CD4-positive, alpha-beta memory T cell (primary cell): ENCODE data around the gene AGAP1. TPM values are rescaled to one million over a fixed set of nuclear protein-coding genes. Genes with fewer than 3 reads are reported as not detected.
A peak's percentile ranks its signal among the peaks of the same experiment; 100 is the strongest.

Experiments
- CTCF ChIA-PET: fragments of 350-600 bp; sonication (Branson Sonifier 250); formaldehyde crosslinking; loops from one replicate; lab custom pipeline; 2021; ENCODE audit warnings: inconsistent platforms; ENCODE audit not compliant: partially characterized antibody; lab: Charles Lee
- POLR2A ChIA-PET: fragments of 350-600 bp; sonication (Branson Sonifier 250); formaldehyde crosslinking; loops from one replicate; lab custom pipeline; 2021; ENCODE audit not compliant: partially characterized antibody; lab: Charles Lee
- DNase-seq, 5 donors: peaks; one replicate each; pipeline versions ENCODE4 v3.0.0 to v3.0.0-alpha.2; 2020 to 2022; ENCODE audit warnings: mixed read lengths in 1 of 5
- H3K27ac ChIP-seq: one replicate; pipeline ENCODE4 v1.7.0; 2013; ENCODE audit warnings: low read depth, low read length
- H3K27me3 ChIP-seq: 2 replicates; pipeline ENCODE4 v1.7.0; 2013; ENCODE audit warnings: mild to moderate bottlenecking, low read length, moderate library complexity; ENCODE audit not compliant: insufficient read depth
- H3K36me3 ChIP-seq: 2 replicates; pipeline ENCODE4 v1.7.0; 2013; ENCODE audit warnings: mild to moderate bottlenecking, low read length, moderate library complexity; ENCODE audit not compliant: insufficient read depth
- H3K4me1 ChIP-seq: 2 replicates; pipeline ENCODE4 v1.7.0; 2013; ENCODE audit warnings: mild to moderate bottlenecking, low read length, moderate library complexity; ENCODE audit not compliant: insufficient read depth
- H3K4me3 ChIP-seq, 2 donors: one replicate each; pipeline ENCODE4 v1.7.0; 2013; ENCODE audit warnings: low read length in 2 of 2, mild to moderate bottlenecking in 1 of 2
- H3K9me3 ChIP-seq, 2 donors: one replicate each; pipeline ENCODE4 v1.7.0; 2013; ENCODE audit warnings: low read length in 2 of 2, control low read depth in 1 of 2; ENCODE audit not compliant: control insufficient read depth in 1 of 2
- H3K27ac Mint-ChIP-seq, 7 donors: one replicate each; pipeline ENCODE4 v1.8.0; 2020 to 2021; ENCODE audit warnings: mixed read lengths in 7 of 7, mild to moderate bottlenecking in 6 of 7, inconsistent platforms in 3 of 7, moderate library complexity in 3 of 7
- H3K27me3 Mint-ChIP-seq, 2 donors: one replicate each; pipeline ENCODE4 v1.8.0; 2020 to 2021; ENCODE audit warnings: mixed read lengths in 2 of 2
- H3K36me3 Mint-ChIP-seq, 2 donors: one replicate each; pipeline ENCODE4 v1.8.0; 2020 to 2021; ENCODE audit warnings: mixed read lengths in 2 of 2, inconsistent platforms in 1 of 2, mild to moderate bottlenecking in 1 of 2
- H3K4me1 Mint-ChIP-seq, 4 donors: one replicate each; pipeline ENCODE4 v1.8.0; 2020 to 2021; ENCODE audit warnings: mixed read lengths in 4 of 4, mild to moderate bottlenecking in 1 of 4
- H3K4me3 Mint-ChIP-seq, 8 donors: one replicate each; pipeline ENCODE4 v1.8.0; 2020 to 2021; ENCODE audit warnings: mixed read lengths in 8 of 8, mild to moderate bottlenecking in 7 of 8, moderate library complexity in 6 of 8, inconsistent platforms in 3 of 8
- H3K9me3 Mint-ChIP-seq, 8 donors: one replicate each; pipeline ENCODE4 v1.8.0; 2020 to 2021; ENCODE audit warnings: mixed read lengths in 8 of 8, mild to moderate bottlenecking in 5 of 8, inconsistent platforms in 3 of 8, moderate library complexity in 1 of 8
- intact Hi-C: fragments of 100-400 bp; cut with micrococcal nuclease; formaldehyde crosslinking; loops from one replicate; pipeline ENCODE4 v1.15.1; 2023
- polyA plus RNA-seq, 2 donors: library from polyadenylated mRNA; unstranded; fragments of 300-500 nt; fragmentation: Illumina TruSeq; gene quantifications; one replicate each; pipeline ENCODE4 v1.2.3, GENCODE V29; 2021
- total RNA-seq, 2 experiments: library from RNA; stranded (reverse); gene quantifications; one replicate each; pipeline ENCODE4 v1.2.3, GENCODE V29; 2021

The AGAP1 gene
- total and polyA plus RNA-seq, 4 experiments from 2014 or later = 0.24 to 2.9 (median 1.9) TPM

- H3K27me3 Mint-ChIP-seq = peaks cover 13 to 15% of the 10 kb centered on the region in 2 donors
- no peak overlapping the region for H3K27ac ChIP-seq
- peaks cover 0 to 2% (median 0%) of the 10 kb centered on the region in 4 donors for H3K4me1 Mint-ChIP-seq
- H3K36me3 ChIP-seq = no peaks in the 10 kb centered on the region
- H3K27ac Mint-ChIP-seq = no peak overlapping the region
- H3K9me3 ChIP-seq = no peaks in the 10 kb centered on the region
- POLR2A ChIA-PET = no interaction called here
- no peak for DNase-seq
- CTCF ChIA-PET = interaction anchor here (0.7 kb wide), 1 partner anchor 8 kb away, joined by 3 read pairs; no protein-coding TSS in a partner anchor
- H3K4me3 Mint-ChIP-seq = no peak overlapping the region
- no peaks in the 10 kb centered on the region for H3K4me1 ChIP-seq
- intact Hi-C loops = no loop called here
- no peak overlapping the region for H3K4me3 ChIP-seq
- H3K9me3 Mint-ChIP-seq = peaks cover 0 to 2% (median 0%) of the 10 kb centered on the region in 8 donors
- H3K36me3 Mint-ChIP-seq = no peaks in the 10 kb centered on the region
- H3K27me3 ChIP-seq = no peaks in the 10 kb centered on the region
Observed at GRCh38 chr2:235613649-235614048, 119.8 kb downstream of the AGAP1 start.

GRCh38 chr2:235614176-235614860 is 120.5 kb downstream of the AGAP1 start:
- no peak overlapping the region for H3K4me3 Mint-ChIP-seq
- H3K27me3 ChIP-seq = no peaks in the 10 kb centered on the region
- peaks cover 7 to 11% of the 10 kb centered on the region in 2 donors for H3K27me3 Mint-ChIP-seq
- H3K36me3 Mint-ChIP-seq = no peaks in the 10 kb centered on the region
- H3K27ac Mint-ChIP-seq = no peak overlapping the region
- no peak overlapping the region for H3K4me3 ChIP-seq
- H3K36me3 ChIP-seq = no peaks in the 10 kb centered on the region
- ChIA-PET POLR2A (no interaction called here), CTCF (interaction anchor here (1.1 kb wide), 1 partner anchor 21 kb away, joined by 3 read pairs; no protein-coding TSS in a partner anchor)
- H3K4me1 ChIP-seq = no peaks in the 10 kb centered on the region
- intact Hi-C loops = no loop called here
- H3K9me3 ChIP-seq = no peaks in the 10 kb centered on the region
- peaks cover 0 to 2% (median 0%) of the 10 kb centered on the region in 4 donors for H3K4me1 Mint-ChIP-seq
- no peak overlapping the region for H3K27ac ChIP-seq
- DNase-seq = no peak
- H3K9me3 Mint-ChIP-seq = peaks cover 0 to 2% (median 0%) of the 10 kb centered on the region in 8 donors

- Mint-ChIP-seq H3K27me3 (peaks cover 7 to 11% of the 10 kb centered on the region in 2 donors), H3K4me3 (no peak overlapping the region), H3K4me1 (peaks cover 0 to 2% (median 0%) of the 10 kb centered on the region in 4 donors), H3K9me3 (peaks cover 0 to 2% (median 0%) of the 10 kb centered on the region in 8 donors), H3K27ac (peak overlapping the region in 1 of 7 donors; percentile 43), H3K36me3 (no peaks in the 10 kb centered on the region)
- no peaks in the 10 kb centered on the region for H3K27me3 ChIP-seq
- no peak for DNase-seq
- no peaks in the 10 kb centered on the region for H3K9me3 ChIP-seq
- intact Hi-C loops = no loop called here
- CTCF ChIA-PET = interaction anchor here (1.1 kb wide), 1 partner anchor 22 kb away, joined by 3 read pairs; no protein-coding TSS in a partner anchor
- no peaks in the 10 kb centered on the region for H3K4me1 ChIP-seq
- no peak overlapping the region for H3K4me3 ChIP-seq
- POLR2A ChIA-PET = no interaction called here
- no peak overlapping the region for H3K27ac ChIP-seq
- H3K36me3 ChIP-seq = no peaks in the 10 kb centered on the region
Observed at GRCh38 chr2:235614900-235615712, 121.3 kb downstream of the AGAP1 start.

- H3K27me3 ChIP-seq = no peaks in the 10 kb centered on the region
- Mint-ChIP-seq H3K4me3 (no peak overlapping the region), H3K4me1 (peaks cover 0 to 2% (median 0%) of the 10 kb centered on the region in 4 donors), H3K27me3 (peaks cover 3 to 9% of the 10 kb centered on the region in 2 donors), H3K36me3 (no peaks in the 10 kb centered on the region), H3K9me3 (peaks cover 0 to 2% (median 0%) of the 10 kb centered on the region in 8 donors), H3K27ac (no peak overlapping the region)
- no peak for DNase-seq
- no peaks in the 10 kb centered on the region for H3K9me3 ChIP-seq
- no peaks in the 10 kb centered on the region for H3K36me3 ChIP-seq
- POLR2A ChIA-PET = no interaction called here
- H3K4me1 ChIP-seq = no peaks in the 10 kb centered on the region
- H3K27ac ChIP-seq = no peak overlapping the region
- no peak overlapping the region for H3K4me3 ChIP-seq
- intact Hi-C loops = no loop called here
- CTCF ChIA-PET = interaction anchor here (0.6 kb wide), 1 partner anchor 1828 kb away, joined by 3 read pairs; no protein-coding TSS in a partner anchor
Observed at GRCh38 chr2:235616885-235617284, 123.0 kb downstream of the AGAP1 start.

- CTCF ChIA-PET = no interaction called here
- DNase-seq = no peak
- Histone ChIP-seq H3K4me1 (no peaks in the 10 kb centered on the region), H3K27me3 (no peaks in the 10 kb centered on the region), H3K9me3 (no peaks in the 10 kb centered on the region), H3K4me3 (no peak overlapping the region), H3K27ac (no peak overlapping the region), H3K36me3 (no peaks in the 10 kb centered on the region)
- H3K4me1 Mint-ChIP-seq = peaks cover 0 to 2% (median 0%) of the 10 kb centered on the region in 4 donors
- POLR2A ChIA-PET = no interaction called here
- intact Hi-C loops = no loop called here
- H3K9me3 Mint-ChIP-seq = peaks cover 0 to 2% (median 0%) of the 10 kb centered on the region in 8 donors
- no peak overlapping the region for H3K27ac Mint-ChIP-seq
- peaks cover 3 to 8% of the 10 kb centered on the region in 2 donors for H3K27me3 Mint-ChIP-seq
- H3K4me3 Mint-ChIP-seq = no peak overlapping the region
- no peaks in the 10 kb centered on the region for H3K36me3 Mint-ChIP-seq
Observed at GRCh38 chr2:235618039-235618438, 124.2 kb downstream of the AGAP1 start.

- Histone ChIP-seq H3K27me3 (no peaks in the 10 kb centered on the region), H3K4me1 (no peaks in the 10 kb centered on the region), H3K27ac (no peak overlapping the region), H3K9me3 (no peaks in the 10 kb centered on the region), H3K4me3 (no peak overlapping the region), H3K36me3 (no peaks in the 10 kb centered on the region)
- Mint-ChIP-seq H3K27me3 (peaks cover 2 to 4% of the 10 kb centered on the region in 2 donors), H3K36me3 (no peaks in the 10 kb centered on the region), H3K27ac (no peak overlapping the region), H3K4me1 (no peaks in the 10 kb centered on the region), H3K4me3 (no peak overlapping the region), H3K9me3 (peaks cover 0 to 4% (median 0%) of the 10 kb centered on the region in 8 donors)
- intact Hi-C loops = no loop called here
- ChIA-PET POLR2A (no interaction called here), CTCF (no interaction called here)
- no peak for DNase-seq
Observed at GRCh38 chr2:235619544-235619943, 125.7 kb downstream of the AGAP1 start.

GRCh38 chr2:235621736-235622135 is 127.9 kb downstream of the AGAP1 start:
- intact Hi-C loops = no loop called here
- H3K27ac Mint-ChIP-seq = no peak overlapping the region
- no peaks in the 10 kb centered on the region for H3K36me3 ChIP-seq
- no peaks in the 10 kb centered on the region for H3K27me3 ChIP-seq
- H3K4me3 ChIP-seq = no peak overlapping the region
- no peaks in the 10 kb centered on the region for H3K4me1 ChIP-seq
- no peak overlapping the region for H3K4me3 Mint-ChIP-seq
- H3K27me3 Mint-ChIP-seq = peaks cover 1 to 2% of the 10 kb centered on the region in 2 donors
- peaks cover 0 to 4% (median 0%) of the 10 kb centered on the region in 8 donors for H3K9me3 Mint-ChIP-seq
- ChIA-PET CTCF (interaction anchor here (1.0 kb wide), 1 partner anchor 8 kb away, joined by 3 read pairs; no protein-coding TSS in a partner anchor), POLR2A (no interaction called here)
- no peaks in the 10 kb centered on the region for H3K4me1 Mint-ChIP-seq
- no peak overlapping the region for H3K27ac ChIP-seq
- H3K9me3 ChIP-seq = no peaks in the 10 kb centered on the region
- DNase-seq = no peak
- no peaks in the 10 kb centered on the region for H3K36me3 Mint-ChIP-seq
